Neural progenitor cell (in vitro differentiated cells): ENCODE results near the gene CD55.

ENCODE experiments used
- CTCF ChIP-seq: fragments of 200-600 bp; sonication (generic); IDR thresholded peaks from 2 replicates; pipeline ENCODE4 v1.5.1; 2017; ENCODE audit warnings: antibody characterized with exemption, mild to moderate bottlenecking
- EZH2 ChIP-seq: fragments of 200-600 bp; sonication (generic); IDR thresholded peaks from 2 replicates; pipeline ENCODE4 v1.6.1; 2017; ENCODE audit warnings: antibody characterized with exemption, mild to moderate bottlenecking, moderate library complexity
- EZH2phosphoT487 ChIP-seq: fragments of 200-600 bp; sonication (generic); IDR thresholded peaks from 2 replicates; pipeline ENCODE4 v1.6.1; 2017; ENCODE audit warnings: antibody characterized with exemption

GRCh38 chr1:207288315-207288714 lies 33.2 kb upstream of the CD55 start:
- TF ChIP-seq CTCF, result no peak
- TF ChIP-seq EZH2, result no peak
- no peak for TF ChIP-seq EZH2phosphoT487
